Measurements from ENCODE around the gene OCA2.

The OCA2 gene

DNA sequence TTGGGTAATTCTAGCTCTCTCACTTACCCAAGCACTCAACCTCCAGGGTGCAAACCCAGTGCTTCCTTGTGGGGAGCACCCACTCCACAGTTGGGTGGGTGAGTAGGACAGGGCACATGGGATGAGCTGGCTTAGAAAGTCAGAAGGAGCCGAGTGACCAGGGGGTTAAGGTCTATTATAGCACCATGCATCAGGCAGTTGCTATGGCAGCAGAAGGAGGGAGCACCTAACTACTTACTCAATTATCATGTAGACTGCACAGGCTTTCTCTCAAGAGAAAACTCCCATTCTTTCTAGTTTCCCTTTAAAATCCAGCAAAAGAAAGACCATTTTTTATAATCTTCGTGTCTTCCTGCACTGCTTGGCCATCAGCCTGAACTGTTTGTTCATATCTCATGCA, 163.0 kb downstream of the OCA2 start:
- Histone ChIP-seq H3K4ac (ENCODE audit: low read depth, low read length) (no peak overlapping the region), H2AK5ac (ENCODE audit: low read length) (no peak overlapping the region), H3K27ac (ENCODE audit: low read depth, low read length) (no peak overlapping the region), H4K91ac (ENCODE audit: low read depth, low read length) (no peak overlapping the region), H4K12ac (ENCODE audit: low read depth, low read length) (no peak overlapping the region), H3K14ac (ENCODE audit: low read length) (no peak overlapping the region), H3K18ac (ENCODE audit: low read length) (no peak overlapping the region), H3K36me3 (ENCODE audit: control insufficient read depth in 1 of 2, insufficient read depth in 2 of 2, low read length in 2 of 2) (no peaks in the 10 kb centered on the region), H3K23ac (ENCODE audit: low read length) (no peak overlapping the region), H4K8ac (ENCODE audit: low read depth, low read length) (no peak overlapping the region), H2BK120ac (ENCODE audit: insufficient read depth, low read length, poor library complexity) (no peak overlapping the region), H3K79me2 (ENCODE audit: control insufficient read depth, insufficient read depth, low read length, poor library complexity) (no peaks in the 10 kb centered on the region), H3K79me1 (ENCODE audit: low read length) (no peaks in the 10 kb centered on the region), H3K4me2 (ENCODE audit: low read length) (no peak overlapping the region), H3K4me3 (ENCODE audit: low read depth, low read length) (no peak overlapping the region), H2AFZ (ENCODE audit: insufficient read depth, low read length, poor library complexity) (no peak overlapping the region), H3K27me3 (ENCODE audit: insufficient read depth, low read length) (no peaks in the 10 kb centered on the region), H3K9ac (ENCODE audit: low read length) (no peak overlapping the region), H3K4me1 (ENCODE audit: control insufficient read depth in 1 of 2, insufficient read depth in 2 of 2, low read length in 2 of 2) (peaks cover 2 to 3% of the 10 kb centered on the region in 2 experiments), H3K9me3 (ENCODE audit: insufficient read depth, low read depth, low read length) (peaks cover 1% of the 10 kb centered on the region), H2BK12ac (ENCODE audit: low read length) (no peak overlapping the region), H2BK5ac (ENCODE audit: low read depth, low read length, poor library complexity) (no peak overlapping the region)
- WGBS (ENCODE audit: extremely low coverage, insufficient coverage, insufficient read length) = no CpG with 5 or more reads among the region's 2 CpGs
- no peak for DNase-seq

DNA sequence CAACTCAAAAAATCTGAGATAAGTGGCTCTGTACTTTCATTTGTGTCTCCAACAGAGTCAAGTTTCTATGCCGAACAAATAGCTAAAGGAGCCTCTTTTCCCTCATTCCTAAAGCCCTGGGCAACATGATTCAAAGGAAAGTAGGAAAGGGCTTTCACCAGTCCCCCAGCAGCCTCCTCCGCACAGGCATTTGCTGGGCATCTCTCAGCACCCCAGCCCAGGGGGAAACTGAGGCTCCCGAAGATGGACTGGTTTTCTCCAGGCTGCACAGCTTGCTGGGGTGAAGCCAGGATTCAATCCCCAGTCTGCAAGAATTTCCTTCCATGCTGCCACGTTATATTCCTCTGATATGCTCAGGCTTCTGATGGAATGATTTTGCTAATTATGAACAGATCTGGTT, 163.8 kb downstream of the OCA2 start:
- no peak for DNase-seq
- WGBS (ENCODE audit: extremely low coverage, insufficient coverage, insufficient read length) = no CpG with 5 or more reads among the region's 4 CpGs
- Histone ChIP-seq H2BK5ac (ENCODE audit: low read depth, low read length, poor library complexity) (no peak overlapping the region), H3K9ac (ENCODE audit: low read length) (no peak overlapping the region), H3K27ac (ENCODE audit: low read depth, low read length) (no peak overlapping the region), H4K12ac (ENCODE audit: low read depth, low read length) (no peak overlapping the region), H3K18ac (ENCODE audit: low read length) (no peak overlapping the region), H4K8ac (ENCODE audit: low read depth, low read length) (no peak overlapping the region), H3K14ac (ENCODE audit: low read length) (no peak overlapping the region), H2BK12ac (ENCODE audit: low read length) (no peak overlapping the region), H3K4me1 (ENCODE audit: control insufficient read depth in 1 of 2, insufficient read depth in 2 of 2, low read length in 2 of 2) (peaks cover 2 to 3% of the 10 kb centered on the region in 2 experiments), H3K27me3 (ENCODE audit: insufficient read depth, low read length) (no peaks in the 10 kb centered on the region), H3K4me3 (ENCODE audit: low read depth, low read length) (no peak overlapping the region), H2AK5ac (ENCODE audit: low read length) (no peak overlapping the region), H2AFZ (ENCODE audit: insufficient read depth, low read length, poor library complexity) (no peak overlapping the region), H3K79me1 (ENCODE audit: low read length) (no peaks in the 10 kb centered on the region), H3K79me2 (ENCODE audit: control insufficient read depth, insufficient read depth, low read length, poor library complexity) (no peaks in the 10 kb centered on the region), H3K4ac (ENCODE audit: low read depth, low read length) (no peak overlapping the region), H3K36me3 (ENCODE audit: control insufficient read depth in 1 of 2, insufficient read depth in 2 of 2, low read length in 2 of 2) (no peaks in the 10 kb centered on the region), H2BK120ac (ENCODE audit: insufficient read depth, low read length, poor library complexity) (no peak overlapping the region), H3K23ac (ENCODE audit: low read length) (no peak overlapping the region), H4K91ac (ENCODE audit: low read depth, low read length) (no peak overlapping the region), H3K9me3 (ENCODE audit: insufficient read depth, low read depth, low read length) (peaks cover 1% of the 10 kb centered on the region), H3K4me2 (ENCODE audit: low read length) (no peak overlapping the region)

DNA sequence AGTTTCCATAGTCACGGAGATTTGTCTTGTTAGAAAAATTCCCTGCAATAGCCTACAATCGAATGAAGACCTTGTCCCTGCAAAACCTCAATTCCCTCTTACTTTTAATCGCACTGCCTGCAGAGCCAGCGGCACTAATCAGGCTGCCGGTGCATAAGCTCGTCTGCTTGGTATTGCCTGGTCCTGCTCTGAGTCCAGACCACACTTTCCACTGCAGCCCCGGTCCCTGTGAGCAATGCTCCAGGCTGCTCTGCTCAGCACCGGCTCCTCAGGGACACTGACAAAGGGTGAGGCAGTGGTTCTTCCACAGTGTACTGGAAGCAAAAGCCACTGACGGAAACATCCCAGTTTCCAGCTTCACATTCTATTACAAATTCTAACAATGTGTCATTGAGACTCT, 164.3 kb downstream of the OCA2 start:
- Histone ChIP-seq H3K27ac (ENCODE audit: low read depth, low read length) (no peak overlapping the region), H2BK120ac (ENCODE audit: insufficient read depth, low read length, poor library complexity) (no peak overlapping the region), H4K8ac (ENCODE audit: low read depth, low read length) (no peak overlapping the region), H3K9ac (ENCODE audit: low read length) (no peak overlapping the region), H2AFZ (ENCODE audit: insufficient read depth, low read length, poor library complexity) (no peak overlapping the region), H2BK5ac (ENCODE audit: low read depth, low read length, poor library complexity) (no peak overlapping the region), H3K79me1 (ENCODE audit: low read length) (no peaks in the 10 kb centered on the region), H3K23ac (ENCODE audit: low read length) (no peak overlapping the region), H3K4me1 (ENCODE audit: control insufficient read depth in 1 of 2, insufficient read depth in 2 of 2, low read length in 2 of 2) (peaks cover 2 to 3% of the 10 kb centered on the region in 2 experiments), H3K14ac (ENCODE audit: low read length) (no peak overlapping the region), H3K36me3 (ENCODE audit: control insufficient read depth in 1 of 2, insufficient read depth in 2 of 2, low read length in 2 of 2) (no peaks in the 10 kb centered on the region), H3K79me2 (ENCODE audit: control insufficient read depth, insufficient read depth, low read length, poor library complexity) (no peaks in the 10 kb centered on the region), H4K12ac (ENCODE audit: low read depth, low read length) (no peak overlapping the region), H2AK5ac (ENCODE audit: low read length) (no peak overlapping the region), H3K18ac (ENCODE audit: low read length) (no peak overlapping the region), H3K4me2 (ENCODE audit: low read length) (no peak overlapping the region), H3K9me3 (ENCODE audit: insufficient read depth, low read depth, low read length) (peaks cover 1% of the 10 kb centered on the region), H2BK12ac (ENCODE audit: low read length) (no peak overlapping the region), H3K27me3 (ENCODE audit: insufficient read depth, low read length) (no peaks in the 10 kb centered on the region), H4K91ac (ENCODE audit: low read depth, low read length) (no peak overlapping the region), H3K4me3 (ENCODE audit: low read depth, low read length) (no peak overlapping the region), H3K4ac (ENCODE audit: low read depth, low read length) (no peak overlapping the region)
- no CpG with 5 or more reads among the region's 9 CpGs for WGBS (ENCODE audit: extremely low coverage, insufficient coverage, insufficient read length)
- DNase-seq = no peak

DNA sequence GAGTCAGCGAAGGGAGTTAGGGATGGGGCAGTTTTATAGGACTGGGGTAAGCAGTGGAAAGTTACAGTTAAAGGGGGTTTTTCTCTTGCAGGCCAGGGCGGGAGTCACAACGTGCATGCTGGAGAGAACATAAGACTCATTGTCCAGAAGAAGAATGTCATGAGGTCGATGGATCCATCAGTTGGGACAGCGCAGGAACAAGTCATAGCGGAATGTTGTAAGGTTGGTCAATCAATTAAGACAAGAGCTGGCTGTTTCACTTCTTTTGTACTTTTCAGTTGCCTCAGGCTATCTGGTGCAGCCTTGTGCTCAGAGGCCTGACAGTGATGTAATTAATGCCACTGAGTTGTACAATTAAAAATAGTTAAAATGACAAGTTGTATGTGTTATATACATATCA, 165.6 kb downstream of the OCA2 start:
- Histone ChIP-seq H4K91ac (ENCODE audit: low read depth, low read length) (no peak overlapping the region), H4K12ac (ENCODE audit: low read depth, low read length) (no peak overlapping the region), H3K9me3 (ENCODE audit: insufficient read depth, low read depth, low read length) (peaks cover 1% of the 10 kb centered on the region), H3K36me3 (ENCODE audit: control insufficient read depth in 1 of 2, insufficient read depth in 2 of 2, low read length in 2 of 2) (no peaks in the 10 kb centered on the region), H3K4me1 (ENCODE audit: control insufficient read depth in 1 of 2, insufficient read depth in 2 of 2, low read length in 2 of 2) (peaks cover 2 to 3% of the 10 kb centered on the region in 2 experiments), H2BK12ac (ENCODE audit: low read length) (no peak overlapping the region), H2BK120ac (ENCODE audit: insufficient read depth, low read length, poor library complexity) (no peak overlapping the region), H3K9ac (ENCODE audit: low read length) (no peak overlapping the region), H3K27ac (ENCODE audit: low read depth, low read length) (no peak overlapping the region), H2AFZ (ENCODE audit: insufficient read depth, low read length, poor library complexity) (no peak overlapping the region), H4K8ac (ENCODE audit: low read depth, low read length) (no peak overlapping the region), H3K23ac (ENCODE audit: low read length) (no peak overlapping the region), H3K18ac (ENCODE audit: low read length) (no peak overlapping the region), H3K14ac (ENCODE audit: low read length) (no peak overlapping the region), H2BK5ac (ENCODE audit: low read depth, low read length, poor library complexity) (no peak overlapping the region), H3K79me1 (ENCODE audit: low read length) (no peaks in the 10 kb centered on the region), H3K4ac (ENCODE audit: low read depth, low read length) (no peak overlapping the region), H3K4me3 (ENCODE audit: low read depth, low read length) (no peak overlapping the region), H2AK5ac (ENCODE audit: low read length) (no peak overlapping the region), H3K79me2 (ENCODE audit: control insufficient read depth, insufficient read depth, low read length, poor library complexity) (no peaks in the 10 kb centered on the region), H3K27me3 (ENCODE audit: insufficient read depth, low read length) (no peaks in the 10 kb centered on the region), H3K4me2 (ENCODE audit: low read length) (no peak overlapping the region)
- no peak for DNase-seq
- no CpG with 5 or more reads among the region's 6 CpGs for WGBS (ENCODE audit: extremely low coverage, insufficient coverage, insufficient read length)

All from trophoblast cell (in vitro differentiated cells and primary cell).